Measurements from ENCODE around the gene HAUS7. TPM values are rescaled to one million over a fixed set of nuclear protein-coding genes. Genes with fewer than 3 reads are reported as not detected.

The HAUS7 gene
- total RNA-seq, 1 donor from 2014 or later: 22.3 TPM

- Mint-ChIP-seq H3K27me3 (peaks cover under 1% of the 10 kb centered on the region), H3K9me3 (ENCODE audit: low read depth) (peaks cover 6% of the 10 kb centered on the region), H3K27ac (no peak overlapping the region), H3K4me3 (ENCODE audit: low read depth) (no peak overlapping the region), H3K4me1 (ENCODE audit: low read depth) (no peaks in the 10 kb centered on the region), H3K36me3 (ENCODE audit: insufficient read depth) (no peaks in the 10 kb centered on the region)
- TF ChIP-seq, protein P1, sequence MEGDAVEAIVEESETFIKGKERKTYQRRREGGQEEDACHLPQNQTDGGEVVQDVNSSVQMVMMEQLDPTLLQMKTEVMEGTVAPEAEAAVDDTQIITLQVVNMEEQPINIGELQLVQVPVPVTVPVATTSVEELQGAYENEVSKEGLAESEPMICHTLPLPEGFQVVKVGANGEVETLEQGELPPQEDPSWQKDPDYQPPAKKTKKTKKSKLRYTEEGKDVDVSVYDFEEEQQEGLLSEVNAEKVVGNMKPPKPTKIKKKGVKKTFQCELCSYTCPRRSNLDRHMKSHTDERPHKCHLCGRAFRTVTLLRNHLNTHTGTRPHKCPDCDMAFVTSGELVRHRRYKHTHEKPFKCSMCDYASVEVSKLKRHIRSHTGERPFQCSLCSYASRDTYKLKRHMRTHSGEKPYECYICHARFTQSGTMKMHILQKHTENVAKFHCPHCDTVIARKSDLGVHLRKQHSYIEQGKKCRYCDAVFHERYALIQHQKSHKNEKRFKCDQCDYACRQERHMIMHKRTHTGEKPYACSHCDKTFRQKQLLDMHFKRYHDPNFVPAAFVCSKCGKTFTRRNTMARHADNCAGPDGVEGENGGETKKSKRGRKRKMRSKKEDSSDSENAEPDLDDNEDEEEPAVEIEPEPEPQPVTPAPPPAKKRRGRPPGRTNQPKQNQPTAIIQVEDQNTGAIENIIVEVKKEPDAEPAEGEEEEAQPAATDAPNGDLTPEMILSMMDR (IDR thresholded peaks at IDR 0.05; ENCODE audit: unreplicated experiment): no peak
- DNase-seq (ENCODE audit: low spot score, unreplicated experiment): no peak
These were observed 26.7 kb downstream of the HAUS7 start for GRCh38 chrX:153443476-153444332.

- TF ChIP-seq, protein P1 (IDR thresholded peaks at IDR 0.05; ENCODE audit: unreplicated experiment): no peak
- no peaks in the 10 kb centered on the region for H3K4me1 Mint-ChIP-seq (ENCODE audit: low read depth)
- peaks cover 9% of the 10 kb centered on the region for H3K9me3 Mint-ChIP-seq (ENCODE audit: low read depth)
- no peak overlapping the region for H3K27ac Mint-ChIP-seq
- no peak for DNase-seq (ENCODE audit: low spot score, unreplicated experiment)
- H3K4me3 Mint-ChIP-seq (ENCODE audit: low read depth): no peak overlapping the region
- H3K27me3 Mint-ChIP-seq: peaks cover 6% of the 10 kb centered on the region
- H3K36me3 Mint-ChIP-seq (ENCODE audit: insufficient read depth): no peaks in the 10 kb centered on the region
These were observed 27.9 kb downstream of the HAUS7 start for GRCh38 chrX:153442463-153442862.

DNA sequence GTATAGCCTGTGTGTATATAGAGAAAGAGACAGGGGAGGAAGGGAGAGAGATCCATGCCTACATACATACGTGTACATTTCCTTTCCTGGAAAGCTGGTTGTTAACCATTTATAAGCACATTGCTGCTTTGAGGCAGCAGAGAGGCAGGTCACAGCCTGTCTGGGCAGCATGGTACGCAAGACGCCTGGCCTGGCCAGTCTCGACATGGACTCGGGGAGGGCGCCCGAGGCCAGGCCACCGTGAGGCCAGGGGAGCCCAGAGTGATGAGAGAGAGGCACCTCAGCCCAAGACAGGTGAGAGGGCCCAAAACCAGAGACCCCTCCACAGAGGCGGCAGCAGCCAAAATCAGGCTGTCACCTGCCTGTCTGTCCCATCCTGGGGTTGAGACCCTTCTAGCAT, 28.4 kb downstream of the HAUS7 start:
- Mint-ChIP-seq H3K4me1 (ENCODE audit: low read depth) (no peaks in the 10 kb centered on the region), H3K27ac (no peak overlapping the region), H3K36me3 (ENCODE audit: insufficient read depth) (no peaks in the 10 kb centered on the region), H3K9me3 (ENCODE audit: low read depth) (peaks cover 9% of the 10 kb centered on the region), H3K27me3 (peaks cover 6% of the 10 kb centered on the region), H3K4me3 (ENCODE audit: low read depth) (no peak overlapping the region)
- TF ChIP-seq, protein P1 (IDR thresholded peaks at IDR 0.05; ENCODE audit: unreplicated experiment): no peak
- DNase-seq (ENCODE audit: low spot score, unreplicated experiment): no peak

- H3K9me3 Mint-ChIP-seq (ENCODE audit: low read depth): peaks cover 9% of the 10 kb centered on the region
- TF ChIP-seq, protein P1 (IDR thresholded peaks at IDR 0.05; ENCODE audit: unreplicated experiment): no peak
These were observed 29.1 kb downstream of the HAUS7 start for GRCh38 chrX:153441296-153441695.

DNA sequence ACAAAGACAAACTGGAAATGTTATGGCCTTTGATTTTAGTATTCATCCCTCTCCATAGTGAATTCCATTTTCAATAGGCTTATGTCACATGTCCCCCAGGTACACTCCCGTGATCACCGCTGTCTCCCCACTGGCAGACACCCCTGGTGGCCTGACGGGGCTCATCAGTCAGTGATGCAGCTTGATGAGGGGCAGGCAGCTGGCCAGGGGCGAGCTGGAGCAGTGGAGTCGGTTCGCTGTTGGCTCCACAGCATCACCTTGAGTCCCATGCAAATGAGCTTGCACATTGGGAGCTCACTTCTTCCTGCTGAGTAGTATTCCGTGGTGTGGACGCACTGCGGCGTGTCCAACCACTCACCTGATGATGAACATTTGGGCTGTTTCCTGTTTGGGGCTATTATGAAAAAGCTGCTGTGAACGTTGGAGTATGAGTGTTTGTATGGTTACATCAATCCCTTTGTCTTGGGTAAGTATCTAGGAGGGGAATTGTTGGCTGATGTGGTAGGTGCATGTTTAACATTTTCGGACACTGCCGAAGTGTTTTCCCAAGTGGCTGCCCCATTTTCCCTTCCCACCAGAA, 29.7 kb downstream of the HAUS7 start:
- TF ChIP-seq, protein P1 (IDR thresholded peaks at IDR 0.05; ENCODE audit: unreplicated experiment): no peak
- no peak for DNase-seq (ENCODE audit: low spot score, unreplicated experiment)
- H3K9me3 Mint-ChIP-seq (ENCODE audit: low read depth): peaks cover 9% of the 10 kb centered on the region
- H3K27ac Mint-ChIP-seq: no peak overlapping the region
- peaks cover 6% of the 10 kb centered on the region for H3K27me3 Mint-ChIP-seq
- H3K36me3 Mint-ChIP-seq (ENCODE audit: insufficient read depth): no peaks in the 10 kb centered on the region
- H3K4me3 Mint-ChIP-seq (ENCODE audit: low read depth): no peak overlapping the region
- no peaks in the 10 kb centered on the region for H3K4me1 Mint-ChIP-seq (ENCODE audit: low read depth)

More at GRCh38 chrX:153441296-153441695, 29.1 kb downstream of the HAUS7 start:
- Mint-ChIP-seq H3K36me3 (ENCODE audit: insufficient read depth) (no peaks in the 10 kb centered on the region), H3K4me1 (ENCODE audit: low read depth) (no peaks in the 10 kb centered on the region), H3K27ac (no peak overlapping the region), H3K27me3 (peaks cover 6% of the 10 kb centered on the region), H3K4me3 (ENCODE audit: low read depth) (no peak overlapping the region)
- DNase-seq (ENCODE audit: low spot score, unreplicated experiment): no peak
